GM21526 (cell line): ENCODE data around the gene PGAM1.
A peak's percentile ranks its signal among the peaks of the same experiment; 100 is the strongest.
"Not testable (repeated sequence)": the region's sequence is repeated elsewhere in the genome, so short reads cannot be mapped to it uniquely, and the experiment has no call there.

Experiments used
- ATAC-seq: cut with Tn5 transposase; IDR thresholded peaks from one replicate; pipeline ENCODE4 v1.9.1; 2021; ENCODE audit warnings: moderate library complexity; ENCODE audit not compliant: unreplicated experiment, low FRiP score

The PGAM1 gene

DNA sequence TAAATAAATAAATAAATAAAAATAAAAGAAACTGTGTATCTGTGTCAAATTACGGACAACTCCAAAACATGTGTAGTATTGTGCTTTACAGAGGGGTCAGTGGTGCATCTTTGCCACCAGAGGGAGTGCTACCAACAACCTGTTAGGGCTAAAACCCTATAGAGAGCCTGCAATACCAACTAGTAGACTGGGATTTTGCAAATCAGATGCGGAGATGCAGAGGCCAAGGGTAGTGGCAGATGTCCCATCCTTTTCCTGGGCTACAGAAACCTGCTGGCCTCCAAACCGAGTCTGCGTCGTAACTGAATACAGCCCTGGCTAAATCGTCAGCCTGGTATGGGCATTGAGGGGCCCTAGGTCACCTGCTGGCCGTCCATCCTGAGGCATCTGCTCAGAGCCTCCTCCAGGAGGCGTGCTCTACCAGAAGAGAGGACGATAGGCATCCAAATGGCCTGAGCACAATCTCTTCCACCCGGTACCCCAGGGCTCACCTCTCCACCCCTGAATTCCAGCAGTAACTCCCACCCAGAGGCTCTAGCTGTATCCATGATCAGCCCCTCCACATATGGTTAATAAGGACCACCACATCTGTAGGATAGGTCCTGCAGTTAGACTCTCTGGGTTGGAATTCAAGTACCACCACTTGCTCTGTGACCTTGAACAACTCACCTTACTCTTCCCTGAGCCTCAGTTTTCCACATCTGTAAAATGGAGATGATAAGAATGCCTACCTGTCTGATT, 18.6 kb upstream of the PGAM1 start:
- ATAC-seq, result peak; percentile 78

- ATAC-seq, result no peak
These were observed 18.1 kb upstream of the PGAM1 start for GRCh38 chr10:97407952-97408248.

- no peak for ATAC-seq
These were observed 17.4 kb upstream of the PGAM1 start for GRCh38 chr10:97408496-97408992.

DNA sequence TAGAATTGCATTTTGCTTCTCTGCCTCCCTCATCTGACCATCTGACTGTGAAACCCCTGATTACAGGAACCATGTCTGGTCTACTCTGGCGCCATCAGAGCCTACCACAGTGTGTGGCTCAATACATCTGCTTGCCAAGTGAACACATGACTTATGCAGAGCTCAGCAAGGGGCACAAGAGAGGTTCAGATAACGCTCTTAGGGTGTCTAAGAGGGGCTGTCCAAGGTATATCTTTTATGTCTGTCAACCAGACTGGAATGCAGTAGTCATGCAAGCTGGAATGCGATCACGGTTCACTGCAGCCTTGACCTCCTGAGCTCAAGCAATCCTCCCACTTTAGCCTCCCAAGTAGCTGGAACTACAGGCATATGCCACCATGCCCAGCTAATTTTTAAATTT, 14.6 kb upstream of the PGAM1 start:
- no peak for ATAC-seq

- no peak for ATAC-seq
These were observed 13.1 kb upstream of the PGAM1 start for GRCh38 chr10:97412891-97413304.

DNA sequence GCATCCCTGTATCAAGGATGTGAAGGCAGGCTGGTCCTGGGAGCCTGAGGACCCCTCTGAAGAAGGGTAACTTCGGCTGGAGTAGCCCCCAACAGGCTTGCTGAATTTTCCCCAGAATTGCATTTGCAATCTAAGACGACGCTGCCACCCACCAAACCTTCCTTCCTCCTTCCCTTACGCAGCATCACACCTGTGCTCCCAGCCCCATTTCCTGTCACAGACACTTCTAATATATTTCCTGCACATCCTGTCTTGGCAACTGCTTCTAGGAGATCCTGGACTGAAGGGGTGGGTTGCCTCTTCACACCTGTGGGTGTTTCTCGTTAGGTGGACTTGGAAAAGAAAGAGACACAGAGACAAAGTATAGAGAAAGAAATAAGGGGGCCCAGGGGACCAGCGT, 9.4 kb upstream of the PGAM1 start:
- ATAC-seq, result no peak

- ATAC-seq, result not testable (repeated sequence)
These were observed 2.3 kb upstream of the PGAM1 start for GRCh38 chr10:97423757-97424098.

DNA sequence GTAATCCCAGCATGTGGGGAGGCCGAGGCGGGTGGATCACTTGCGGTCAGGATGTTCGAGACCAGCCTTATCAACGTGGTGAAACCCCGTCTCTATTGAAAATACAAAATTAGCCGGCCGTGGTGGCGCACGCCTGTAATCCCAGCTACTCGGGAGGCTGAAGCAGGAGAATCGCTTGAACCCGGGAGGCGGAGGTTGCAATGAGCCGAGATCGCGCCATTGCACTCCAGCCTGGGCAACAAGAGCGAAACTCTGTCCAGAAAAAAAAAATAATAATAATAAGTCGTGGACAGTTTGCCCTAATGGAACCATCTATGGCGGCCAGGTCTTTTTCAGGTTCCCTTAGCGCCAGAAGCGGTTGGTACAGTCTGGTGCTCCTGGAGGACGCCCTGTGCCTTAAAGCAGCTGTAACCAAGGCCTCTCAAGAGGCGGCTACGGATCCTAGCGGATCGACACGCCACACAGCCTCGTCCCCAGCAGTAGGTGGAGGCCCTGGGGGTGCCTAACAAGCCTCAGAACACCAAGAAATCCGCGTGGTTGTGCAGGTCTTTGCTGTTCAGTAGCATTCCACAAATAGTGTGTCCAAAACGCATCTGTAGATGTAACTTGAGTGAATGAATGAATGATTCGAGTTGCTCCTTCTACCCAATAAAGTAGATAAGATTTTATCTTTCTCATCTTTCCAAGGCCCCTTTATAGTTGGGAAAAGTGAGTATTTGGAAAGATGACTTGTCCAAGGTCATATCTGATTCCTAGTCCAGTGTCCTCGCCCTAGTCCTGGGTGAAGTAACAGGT, 982 bp downstream of the PGAM1 start:
- ATAC-seq, result no peak

DNA sequence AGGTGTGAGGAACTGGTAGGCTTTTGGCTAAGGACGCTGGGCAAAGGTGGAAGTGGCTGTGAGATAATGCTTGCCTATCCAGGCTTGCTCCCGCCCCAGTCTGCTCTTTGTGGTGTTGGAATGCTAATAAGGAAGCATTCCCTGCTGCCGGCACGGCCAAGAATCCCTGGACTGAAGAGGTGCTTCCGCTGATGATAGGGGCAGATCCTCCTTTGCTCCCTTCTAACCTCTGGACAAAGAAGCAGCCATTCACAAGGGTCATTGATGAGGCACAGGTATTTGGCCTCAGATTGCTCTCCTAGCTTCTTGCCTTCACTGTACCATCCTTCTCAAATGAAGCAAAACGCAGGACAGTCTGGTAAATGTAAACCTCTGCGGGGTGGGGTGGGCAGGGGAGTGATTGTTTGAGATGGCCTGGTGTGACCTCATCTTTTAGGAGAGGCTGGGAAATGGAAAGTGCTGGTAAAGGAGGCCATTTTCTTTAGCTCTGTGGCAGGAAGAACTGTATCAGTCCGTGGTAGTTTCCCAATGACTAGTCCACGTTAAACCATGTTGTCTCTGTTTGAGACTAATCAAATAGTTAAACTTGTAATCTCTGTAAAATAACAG, 1.7 kb downstream of the PGAM1 start:
- no peak for ATAC-seq

- no peak for ATAC-seq
These were observed 2.6 kb downstream of the PGAM1 start for GRCh38 chr10:97428572-97428981.

GRCh38 chr10:97434055-97434454, 8.1 kb downstream of the PGAM1 start:
- no peak for ATAC-seq

GRCh38 chr10:97434557-97434956, 8.6 kb downstream of the PGAM1 start:
- no peak for ATAC-seq

GRCh38 chr10:97435211-97435610, 9.2 kb downstream of the PGAM1 start:
- ATAC-seq, result no peak

- ATAC-seq, result no peak
These were observed 16.3 kb downstream of the PGAM1 start for GRCh38 chr10:97442277-97442676.

- no peak for ATAC-seq
These were observed 18.2 kb downstream of the PGAM1 start for GRCh38 chr10:97444212-97444611.

GRCh38 chr10:97445357-97445721, 19.3 kb downstream of the PGAM1 start:
- ATAC-seq, result no peak

- ATAC-seq, result peak; percentile 94
These were observed 20.0 kb downstream of the PGAM1 start, which contains the start of the genes EXOSC1 and ZDHHC16 for GRCh38 chr10:97445722-97446639. TSS of gene EXOSC1 (minus strand) at chr10:97446006. CDS start at chr10:97445985, 21 bp downstream. TSS of gene ZDHHC16 (plus strand) at chr10:97446175. CDS start at chr10:97451676, 5,501 bp downstream.

- ATAC-seq, result no peak
These were observed 24.8 kb downstream of the PGAM1 start for GRCh38 chr10:97450828-97451227.

DNA sequence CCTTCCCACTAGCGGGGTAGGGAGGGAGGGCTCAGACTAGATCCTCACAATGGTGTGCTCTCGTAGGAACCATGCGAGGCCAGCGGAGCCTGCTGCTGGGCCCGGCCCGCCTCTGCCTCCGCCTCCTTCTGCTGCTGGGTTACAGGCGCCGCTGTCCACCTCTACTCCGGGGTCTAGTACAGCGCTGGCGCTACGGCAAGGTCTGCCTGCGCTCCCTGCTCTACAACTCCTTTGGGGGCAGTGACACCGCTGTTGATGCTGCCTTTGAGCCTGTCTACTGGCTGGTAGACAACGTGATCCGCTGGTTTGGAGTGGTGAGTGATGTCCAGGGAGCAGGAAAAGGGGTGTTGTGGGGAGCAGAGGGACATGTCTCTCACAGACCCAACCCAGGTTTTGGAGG, 25.6 kb downstream of the PGAM1 start:
- no peak for ATAC-seq

DNA sequence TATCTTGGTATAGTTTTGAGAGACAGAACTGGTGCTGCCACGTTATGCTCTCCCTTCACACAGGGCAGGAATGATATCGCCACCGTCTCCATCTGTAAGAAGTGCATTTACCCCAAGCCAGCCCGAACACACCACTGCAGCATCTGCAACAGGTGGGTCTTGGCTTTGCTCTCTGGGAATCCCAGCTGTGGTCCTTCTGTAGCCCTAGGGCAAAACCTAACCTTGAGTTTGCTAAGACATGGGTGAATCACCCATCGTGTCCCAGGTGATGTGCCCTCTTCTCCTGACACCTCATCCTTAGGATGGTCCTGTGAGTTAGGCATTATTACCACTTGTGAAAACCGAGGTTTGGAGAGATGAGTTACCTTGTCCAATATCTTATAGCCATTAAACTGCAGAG, 26.4 kb downstream of the PGAM1 start:
- no peak for ATAC-seq
